Nephron (organoid): ENCODE data around the gene TNFSF4.

ENCODE experiments used
- H3K27ac Mint-ChIP-seq, 3 experiments: 2 replicates each; pipeline ENCODE4 v1.8.0; 2020; ENCODE audit warnings: mixed read lengths in 3 of 3, mild to moderate bottlenecking in 2 of 3, moderate library complexity in 1 of 3
- H3K27me3 Mint-ChIP-seq: 2 replicates; pipeline ENCODE4 v1.8.0; 2021; ENCODE audit warnings: low read depth, mild to moderate bottlenecking, moderate library complexity, mixed read lengths
- H3K36me3 Mint-ChIP-seq: 2 replicates; pipeline ENCODE4 v1.8.0; 2020; ENCODE audit warnings: low read depth, mixed read lengths
- H3K4me1 Mint-ChIP-seq: 2 replicates; pipeline ENCODE4 v1.8.0; 2020; ENCODE audit warnings: mixed read lengths
- H3K4me3 Mint-ChIP-seq, 3 experiments: 2 replicates each; pipeline ENCODE4 v1.8.0; 2020; ENCODE audit warnings: mild to moderate bottlenecking in 3 of 3, mixed read lengths in 3 of 3, moderate library complexity in 2 of 3
- H3K9me3 Mint-ChIP-seq: 2 replicates; pipeline ENCODE4 v1.8.0; 2020; ENCODE audit warnings: mixed read lengths
- CTCF ChIP-seq, 3 experiments: fragments of 200-600 bp; sonication (generic); IDR thresholded peaks; one replicate each; pipeline ENCODE4 v1.5.0; 2021; ENCODE audit warnings: antibody characterized with exemption in 3 of 3; ENCODE audit not compliant: unreplicated experiment in 3 of 3

Gene TNFSF4

DNA sequence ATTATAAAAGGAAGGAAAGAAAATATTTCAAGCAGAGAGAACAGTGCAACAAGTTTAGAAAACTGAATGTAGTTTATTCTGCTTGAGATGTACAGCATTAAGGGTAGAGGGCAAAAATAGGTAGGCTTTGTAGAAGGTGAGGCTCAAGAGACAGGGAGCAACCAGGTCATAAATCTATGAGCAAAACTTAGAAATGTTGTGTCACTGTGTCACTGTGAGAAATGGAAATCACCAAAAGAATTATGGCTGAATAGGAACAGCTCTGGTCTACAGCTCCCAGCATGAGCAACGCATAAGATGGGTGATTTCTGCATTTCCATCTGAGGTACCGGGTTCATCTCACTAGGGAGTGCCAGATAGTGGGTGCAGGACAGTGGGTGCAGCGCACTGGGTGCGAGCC is 53.6 kb downstream of the TNFSF4 start:
- H3K4me3 Mint-ChIP-seq, result no peak overlapping the region
- peaks cover 3% of the 10 kb centered on the region for H3K27me3 Mint-ChIP-seq
- H3K9me3 Mint-ChIP-seq, result peaks cover 24% of the 10 kb centered on the region
- H3K27ac Mint-ChIP-seq, result no peak overlapping the region
- no peak for TF ChIP-seq CTCF (IDR thresholded peaks at IDR 0.05; ENCODE audit: unreplicated experiment in 3 of 3)
- H3K4me1 Mint-ChIP-seq, result no peaks in the 10 kb centered on the region
- H3K36me3 Mint-ChIP-seq, result peaks cover 4% of the 10 kb centered on the region

DNA sequence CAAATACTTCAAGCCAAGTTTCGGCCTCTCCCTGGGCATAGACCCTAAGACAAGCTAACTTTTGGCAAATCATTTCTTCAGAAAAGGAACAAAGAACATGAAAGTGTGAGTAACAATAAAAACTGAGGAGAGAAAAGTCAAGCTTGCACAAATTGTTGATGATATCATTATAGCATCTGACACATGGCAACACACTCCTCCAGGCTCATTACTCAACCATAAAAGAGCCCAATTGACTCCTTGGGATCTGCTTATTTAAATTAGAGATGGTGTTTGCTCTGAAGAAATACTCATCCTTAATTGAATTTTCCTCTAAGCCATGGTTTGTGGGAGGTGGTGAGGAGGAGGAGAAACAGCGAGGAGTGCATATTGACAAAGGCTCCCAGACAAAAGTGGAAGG is 54.5 kb downstream of the TNFSF4 start:
- Mint-ChIP-seq H3K27me3 (peaks cover 3% of the 10 kb centered on the region), H3K9me3 (peaks cover 24% of the 10 kb centered on the region), H3K4me3 (no peak overlapping the region), H3K4me1 (no peaks in the 10 kb centered on the region), H3K36me3 (peaks cover 4% of the 10 kb centered on the region), H3K27ac (no peak overlapping the region)
- no peak for TF ChIP-seq CTCF (IDR thresholded peaks at IDR 0.05; ENCODE audit: unreplicated experiment in 3 of 3)

DNA sequence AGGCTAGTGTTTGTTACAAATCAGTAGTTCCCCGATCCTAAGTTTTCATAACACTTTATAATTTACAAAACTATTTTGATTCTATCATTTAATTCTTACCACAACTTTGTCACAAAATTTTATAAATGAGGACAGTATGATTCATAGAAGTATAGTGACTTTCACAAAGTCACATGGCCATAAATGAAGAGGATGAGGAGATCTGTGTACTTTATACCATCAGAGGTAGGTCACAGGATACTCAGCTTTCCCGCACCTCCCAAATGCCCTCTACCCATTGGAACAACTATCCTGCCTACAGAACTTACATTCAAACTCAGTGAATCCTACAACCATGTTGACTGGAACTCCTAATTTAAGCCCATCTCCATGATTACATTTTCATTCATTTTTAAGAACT is 56.3 kb downstream of the TNFSF4 start:
- Mint-ChIP-seq H3K9me3 (peaks cover 24% of the 10 kb centered on the region), H3K36me3 (peaks cover 4% of the 10 kb centered on the region), H3K4me1 (no peaks in the 10 kb centered on the region), H3K27me3 (peaks cover 9% of the 10 kb centered on the region), H3K4me3 (no peak overlapping the region), H3K27ac (no peak overlapping the region)
- TF ChIP-seq CTCF (IDR thresholded peaks at IDR 0.05; ENCODE audit: unreplicated experiment in 3 of 3), result no peak

DNA sequence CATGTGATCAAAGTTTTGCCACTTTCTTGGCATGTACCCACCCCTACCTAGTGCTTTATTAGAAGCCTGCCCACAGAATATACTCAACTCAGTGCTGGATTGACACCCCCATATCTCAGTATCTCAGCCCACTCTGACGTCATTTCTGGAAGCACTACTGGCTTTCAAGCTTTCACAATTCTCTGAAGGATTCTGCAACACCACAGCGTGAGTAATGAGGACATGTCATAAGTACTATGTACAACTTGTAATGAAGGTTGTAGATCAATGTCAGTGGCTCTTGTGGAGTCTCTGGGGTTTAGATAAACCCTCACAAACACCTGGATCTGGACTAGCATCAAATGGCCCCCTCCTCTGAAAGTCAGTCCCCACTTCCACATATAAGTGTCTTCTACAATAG is 57.2 kb downstream of the TNFSF4 start:
- Mint-ChIP-seq H3K36me3 (peaks cover 4% of the 10 kb centered on the region), H3K4me1 (no peaks in the 10 kb centered on the region), H3K27me3 (peaks cover 9% of the 10 kb centered on the region), H3K4me3 (no peak overlapping the region), H3K27ac (no peak overlapping the region), H3K9me3 (peaks cover 30% of the 10 kb centered on the region)
- no peak for TF ChIP-seq CTCF (IDR thresholded peaks at IDR 0.05; ENCODE audit: unreplicated experiment in 3 of 3)

GRCh38 chr1:173148971-173149370 is 58.2 kb downstream of the TNFSF4 start:
- no peak for TF ChIP-seq CTCF (IDR thresholded peaks at IDR 0.05; ENCODE audit: unreplicated experiment in 3 of 3)
- Mint-ChIP-seq H3K27ac (no peak overlapping the region), H3K4me1 (no peaks in the 10 kb centered on the region), H3K4me3 (no peak overlapping the region), H3K27me3 (peaks cover 9% of the 10 kb centered on the region), H3K36me3 (peaks cover 4% of the 10 kb centered on the region), H3K9me3 (peaks cover 30% of the 10 kb centered on the region)

DNA sequence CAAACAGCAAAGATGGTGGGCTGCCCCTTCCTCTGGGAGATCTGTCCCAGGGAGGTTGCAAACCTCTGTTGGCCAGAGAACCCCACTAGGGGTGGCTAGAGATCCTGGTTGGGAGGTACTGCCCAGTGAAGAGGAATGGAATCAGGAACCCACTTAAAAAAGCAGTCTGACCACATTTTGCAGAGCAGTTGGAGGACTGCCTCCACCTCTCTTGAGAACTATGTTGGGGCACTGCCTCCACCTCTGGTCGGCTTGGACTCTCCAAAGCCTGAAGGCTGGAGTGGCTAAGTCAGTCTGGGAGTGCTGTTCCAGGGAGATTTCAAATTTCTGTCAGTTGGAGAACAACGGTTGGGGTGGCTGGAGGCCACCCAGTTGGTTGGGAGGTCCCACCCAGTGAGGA is 58.6 kb downstream of the TNFSF4 start:
- Mint-ChIP-seq H3K27ac (no peak overlapping the region), H3K4me3 (no peak overlapping the region), H3K4me1 (no peaks in the 10 kb centered on the region), H3K27me3 (peaks cover 9% of the 10 kb centered on the region), H3K9me3 (peaks cover 30% of the 10 kb centered on the region), H3K36me3 (peaks cover 4% of the 10 kb centered on the region)
- no peak for TF ChIP-seq CTCF (IDR thresholded peaks at IDR 0.05; ENCODE audit: unreplicated experiment in 3 of 3)
